HCT116 (cell line): ENCODE measurements around the gene TMEM115. TPM values are rescaled to one million over a fixed set of nuclear protein-coding genes. Genes with fewer than 3 reads are reported as not detected.

ENCODE experiments used
- ATAC-seq: fragments of 200-7000 bp; cut with Tn5 transposase; 2 replicates; pipeline ENCODE4 v1.9.1; 2020; ENCODE audit warnings: mild to moderate bottlenecking, moderate library complexity
- BruUV-seq: library from RNA; stranded (reverse); fragments of 400-500 nt; replicated peaks from 2 replicates; lab custom pipeline; 2021; lab: Mats Ljungman, UMichigan
- CTCF ChIA-PET: fragments of 300-600 bp; sonication (Branson Sonifier 250); formaldehyde crosslinking; loops from one replicate; lab custom pipeline; 2021; ENCODE audit warnings: antibody characterized with exemption; lab: Charles Lee
- POLR2A ChIA-PET: fragments of 300-600, 350-600 bp; sonication (Branson Sonifier 250); formaldehyde crosslinking; loops from one replicate; lab custom pipeline; 2021; ENCODE audit warnings: antibody characterized with exemption; lab: Charles Lee
- RAD21 ChIA-PET, 2 experiments: fragments of 300-600 bp; sonication (Branson Sonifier 250); formaldehyde crosslinking; loops; one replicate each; lab custom pipeline; 2023; ENCODE audit warnings: low total read pairs in 2 of 2; ENCODE audit not compliant: uncharacterized antibody in 2 of 2, unreplicated experiment in 2 of 2, low non-redundant PET in 1 of 2; lab: Charles Lee
- DNase-seq: peaks from one replicate; pipeline ENCODE4 v3.0.0-alpha.2; 2010; ENCODE audit warnings: low read depth, low spot score
- H2AFZ ChIP-seq: fragments of 200-600 bp; shearing (Covaris generic), sonication (generic); 2 replicates; pipeline ENCODE4 v1.6.1; 2017; ENCODE audit warnings: low read depth, mixed run types, mixed read lengths, antibody characterized with exemption, low read length; ENCODE audit not compliant: poor library complexity, severe bottlenecking
- H3K27ac ChIP-seq: 2 replicates; pipeline ENCODE4 v1.5.1; 2012; ENCODE audit warnings: low read depth, low read length
- H3K27me3 ChIP-seq: fragments of 200-600 bp; sonication (generic); 2 replicates; pipeline ENCODE4 v1.6.1; 2016; ENCODE audit warnings: mixed run types, low read length, mixed read lengths; ENCODE audit not compliant: insufficient read depth
- H3K36me3 ChIP-seq, 2 experiments: fragments of 200-500 bp in 1 of 2; fragments of 200-600 bp in 1 of 2; sonication (Bioruptor generic) in 1 of 2; sonication (generic) in 1 of 2; 2 replicates each; pipeline versions ENCODE4 v1.5.1 to v1.6.1; 2014 to 2016; ENCODE audit warnings: low read length in 2 of 2, inconsistent platforms in 1 of 2, mixed read lengths in 1 of 2, mixed run types in 1 of 2; ENCODE audit not compliant: insufficient read depth in 2 of 2, control insufficient read depth in 1 of 2
- H3K4me1 ChIP-seq, 2 experiments: fragments of 200-600 bp in 1 of 2; sonication (generic) in 1 of 2; 2 replicates each; pipeline versions ENCODE4 v1.5.1 to v1.6.1; 2012 to 2017; ENCODE audit warnings: low read length in 2 of 2, inconsistent platforms in 1 of 2, mild to moderate bottlenecking in 1 of 2, mixed read lengths in 1 of 2, mixed run types in 1 of 2, moderate library complexity in 1 of 2; ENCODE audit not compliant: insufficient read depth in 2 of 2, control insufficient read depth in 1 of 2
- H3K4me2 ChIP-seq: fragments of 200-600 bp; sonication (generic); 2 replicates; pipeline ENCODE4 v1.6.1; 2017; ENCODE audit warnings: mixed run types, low read length, mixed read lengths
- H3K4me3 ChIP-seq, 2 experiments: fragments of 200-600 bp in 1 of 2; sonication (generic) in 1 of 2; replicated peaks in 1 of 2; 2 replicates each; pipeline ENCODE4 v1.5.1; 2011 to 2016; ENCODE audit warnings: low read length in 2 of 2, control low read depth in 1 of 2, low read depth in 1 of 2, mild to moderate bottlenecking in 1 of 2, mixed read lengths in 1 of 2, mixed run types in 1 of 2
- H3K79me2 ChIP-seq: fragments of 200-600 bp; sonication (generic); 2 replicates; pipeline ENCODE4 v1.6.1; 2017; ENCODE audit warnings: mild to moderate bottlenecking, mixed run types, low read length, moderate library complexity, mixed read lengths; ENCODE audit not compliant: insufficient read depth
- H3K9ac ChIP-seq: fragments of 200-600 bp; sonication (generic); 2 replicates; pipeline ENCODE4 v1.6.1; 2016; ENCODE audit warnings: low read length, mixed read lengths
- H3K9me2 ChIP-seq: fragments of 200-600 bp; sonication (generic), shearing (Covaris generic); 2 replicates; pipeline ENCODE4 v1.6.1; 2017; ENCODE audit warnings: mixed run types, mild to moderate bottlenecking, moderate library complexity; ENCODE audit not compliant: insufficient read depth
- H3K9me3 ChIP-seq, 2 experiments: fragments of 200-500 bp in 1 of 2; fragments of 200-600 bp in 1 of 2; sonication (Bioruptor generic) in 1 of 2; sonication (generic) in 1 of 2; 2 replicates each; pipeline ENCODE4 v1.6.1; 2014 to 2017; ENCODE audit warnings: low read length in 2 of 2, mixed read lengths in 2 of 2, inconsistent platforms in 1 of 2, low read depth in 1 of 2, mild to moderate bottlenecking in 1 of 2, mixed run types in 1 of 2, moderate library complexity in 1 of 2; ENCODE audit not compliant: control insufficient read depth in 1 of 2, insufficient read depth in 1 of 2
- H4K20me1 ChIP-seq: fragments of 200-600 bp; sonication (generic), shearing (Covaris generic); 2 replicates; pipeline ENCODE4 v1.6.1; 2017; ENCODE audit warnings: mixed run types, mild to moderate bottlenecking, moderate library complexity; ENCODE audit not compliant: insufficient read depth
- CTCF ChIP-seq, 3 experiments: fragments of 200-600 bp in 1 of 3; sonication (generic) in 1 of 3; IDR thresholded peaks in 2 of 3; conservative IDR thresholded peaks in 1 of 3; 2 replicates each; pipeline ENCODE4 v1.5.1; 2012 to 2017; ENCODE audit warnings: low read depth in 2 of 3, low read length in 2 of 3, antibody characterized with exemption in 1 of 3, borderline replicate concordance in 1 of 3, control low read depth in 1 of 3, mild to moderate bottlenecking in 1 of 3, mixed read lengths in 1 of 3, mixed run types in 1 of 3, moderate library complexity in 1 of 3; ENCODE audit not compliant: insufficient read depth in 1 of 3
- EZH2phosphoT487 ChIP-seq: fragments of 200-600 bp; IDR thresholded peaks from 2 replicates; pipeline ENCODE4 v1.6.1; 2018; ENCODE audit warnings: antibody characterized with exemption, borderline replicate concordance
- FOSL1 ChIP-seq: IDR thresholded peaks from 2 replicates; pipeline ENCODE4 v1.6.1; 2012; ENCODE audit warnings: low read depth
- POLR2A ChIP-seq: IDR thresholded peaks from 2 replicates; pipeline ENCODE4 v1.7.0; 2011; ENCODE audit warnings: borderline replicate concordance; ENCODE audit not compliant: insufficient read depth, insufficient read length; ENCODE audit errors: extremely low read depth
- RAD21 ChIP-seq: IDR thresholded peaks from 2 replicates; pipeline ENCODE4 v1.6.1; 2012; ENCODE audit warnings: low read depth, mild to moderate bottlenecking
- SRF ChIP-seq: IDR thresholded peaks from 2 replicates; pipeline ENCODE4 v1.6.1; 2012; ENCODE audit warnings: low read depth
- YY1 ChIP-seq: IDR thresholded peaks from 2 replicates; pipeline ENCODE4 v1.6.1; 2011; ENCODE audit warnings: low read length, low read depth, moderate library complexity, mild to moderate bottlenecking; ENCODE audit not compliant: insufficient replicate concordance; ENCODE audit errors: extremely low read depth
- ZFX ChIP-seq: fragments of 450-650 bp; IDR thresholded peaks from 2 replicates; pipeline ENCODE4 v1.6.1; 2017
- intact Hi-C: fragments of 100-400 bp; cut with micrococcal nuclease; formaldehyde crosslinking; loops from 2 replicates; pipeline ENCODE4 v1.10.0; 2022
- total RNA-seq: library from RNA; stranded (reverse); gene quantifications from one replicate; pipeline ENCODE4 v1.2.1, GENCODE V29; 2021; ENCODE audit not compliant: unreplicated experiment

The TMEM115 gene
- total RNA-seq, 1 experiment from 2014 or later: 24.6 TPM

- Histone ChIP-seq H2AFZ (no peak overlapping the region), H3K9ac (no peak overlapping the region), H3K36me3 (peaks cover 14 to 31% of the 10 kb centered on the region in 2 experiments; a peak in 3 of 4 replicates), H4K20me1 (no peaks in the 10 kb centered on the region), H3K9me2 (no peaks in the 10 kb centered on the region), H3K9me3 (no peaks in the 10 kb centered on the region), H3K4me1 (peaks cover 12 to 51% of the 10 kb centered on the region in 2 experiments; a peak in 3 of 4 replicates), H3K4me2 (no peak overlapping the region), H3K4me3 (no peak overlapping the region), H3K27me3 (no peaks in the 10 kb centered on the region), H3K27ac (no peak overlapping the region)
- POLR2A ChIA-PET: no interaction called here
- no peak for ATAC-seq
- no TSS peak for BruUV-seq
- no peak for DNase-seq
- intact Hi-C loops: loop anchor here (10.0 kb wide), 1 partner anchor 1030 kb away; the partner anchor contains the start of gene MANF
- RAD21 ChIA-PET: no interaction called here
- TF ChIP-seq SRF: no peak
- TF ChIP-seq FOSL1: no peak
- no peak for TF ChIP-seq CTCF (IDR thresholded peaks at IDR 0.05 in 2 of 3, conservative IDR thresholded peaks at IDR 0.05 in 1 of 3; ENCODE audit: borderline replicate concordance in 1 of 3, insufficient read depth in 1 of 3, low read depth in 2 of 3, low read length in 2 of 3)
- no peak for TF ChIP-seq ZFX
- TF ChIP-seq POLR2A: no peak
- TF ChIP-seq RAD21: no peak
- TF ChIP-seq YY1: no peak
- no peak for TF ChIP-seq EZH2phosphoT487
- TF ChIP-seq, all 23 proteins: peak for 0
- CTCF ChIA-PET: no interaction called here
- H3K79me2 ChIP-seq: peaks cover 61% of the 10 kb centered on the region
Observed at GRCh38 chr3:50354850-50355249, 4.5 kb downstream of the TMEM115 start.
